IMR-90 (cell line): ENCODE data around the gene SYNPR. TPM values are rescaled to one million over a fixed set of nuclear protein-coding genes. Genes with fewer than 3 reads are reported as not detected.

Experiments
- ATAC-seq: fragments of 200-7000 bp; cut with Tn5 transposase; 2 replicates; pipeline ENCODE4 v1.9.1; 2020; ENCODE audit warnings: low read depth, mild to moderate bottlenecking, moderate library complexity
- BruUV-seq: library from RNA; stranded (reverse); fragments of 400-500 nt; replicated peaks from 2 replicates; lab custom pipeline; 2021; lab: Mats Ljungman, UMichigan
- CTCF ChIA-PET: fragments of 300-600 bp; formaldehyde crosslinking; extraction: SDS; loops from one replicate; lab custom pipeline; 2021; ENCODE audit warnings: antibody characterized with exemption; lab: Yijun Ruan, JAX
- POLR2A ChIA-PET: fragments of 300-600 bp; sonication (Branson Sonifier 250); formaldehyde crosslinking; loops from one replicate; lab custom pipeline; 2022; ENCODE audit warnings: antibody characterized with exemption; ENCODE audit not compliant: unreplicated experiment; lab: Charles Lee
- DNase-seq: peaks from one replicate; pipeline ENCODE4 v3.0.0; 2013
- H2AFZ ChIP-seq: replicated peaks from 2 replicates; pipeline ENCODE3; 2013; ENCODE audit warnings: low read length, mild to moderate bottlenecking; ENCODE audit not compliant: poor library complexity
- H2AK5ac ChIP-seq: 2 replicates; pipeline ENCODE4 v1.6.1; 2013; ENCODE audit warnings: low read depth, low read length, inconsistent platforms
- H2AK9ac ChIP-seq: replicated peaks from 2 replicates; pipeline ENCODE3; 2013; ENCODE audit warnings: mild to moderate bottlenecking, low read depth, low read length, moderate library complexity; ENCODE audit not compliant: poor library complexity
- H2BK120ac ChIP-seq: 2 replicates; pipeline ENCODE4 v1.6.1; 2013; ENCODE audit warnings: low read depth, low read length, inconsistent platforms
- H2BK15ac ChIP-seq: 3 replicates; pipeline ENCODE4 v1.6.1; 2013; ENCODE audit warnings: low read depth, low read length, inconsistent platforms
- H2BK20ac ChIP-seq: 2 replicates; pipeline ENCODE4 v1.6.1; 2013; ENCODE audit warnings: low read depth, mild to moderate bottlenecking, inconsistent platforms, low read length, moderate library complexity
- H2BK5ac ChIP-seq: 2 replicates; pipeline ENCODE4 v1.6.1; 2013; ENCODE audit warnings: mild to moderate bottlenecking, low read depth, low read length, inconsistent platforms; ENCODE audit not compliant: poor library complexity, severe bottlenecking
- H3K14ac ChIP-seq: replicated peaks from 2 replicates; pipeline ENCODE4 v1.6.1; 2013; ENCODE audit warnings: low read depth, low read length, inconsistent platforms
- H3K18ac ChIP-seq: 2 replicates; pipeline ENCODE4 v1.6.1; 2013; ENCODE audit warnings: low read depth, low read length, control low read depth
- H3K23ac ChIP-seq: 2 replicates; pipeline ENCODE4 v1.6.1; 2013; ENCODE audit warnings: low read depth, low read length, inconsistent platforms
- H3K27ac ChIP-seq: 2 replicates; pipeline ENCODE4 v1.5.1; 2013; ENCODE audit warnings: mild to moderate bottlenecking, control low read depth, low read length; ENCODE audit not compliant: insufficient read depth
- H3K27me3 ChIP-seq: 2 replicates; pipeline ENCODE4 v1.6.1; 2013; ENCODE audit warnings: low read length; ENCODE audit not compliant: control insufficient read depth, insufficient read depth
- H3K36me3 ChIP-seq: 2 replicates; pipeline ENCODE4 v1.6.1; 2013; ENCODE audit warnings: low read length, mixed read lengths; ENCODE audit not compliant: control insufficient read depth, insufficient read depth
- H3K4ac ChIP-seq: 2 replicates; pipeline ENCODE4 v1.6.1; 2013; ENCODE audit warnings: low read depth, low read length, inconsistent platforms
- H3K4me1 ChIP-seq: 2 replicates; pipeline ENCODE4 v1.6.1; 2013; ENCODE audit warnings: low read length, mixed read lengths; ENCODE audit not compliant: control insufficient read depth, insufficient read depth
- H3K4me2 ChIP-seq: 2 replicates; pipeline ENCODE4 v1.6.1; 2013; ENCODE audit warnings: low read depth, mild to moderate bottlenecking, control low read depth, low read length, moderate library complexity
- H3K4me3 ChIP-seq: 2 replicates; pipeline ENCODE4 v1.5.1; 2013; ENCODE audit warnings: low read depth, mild to moderate bottlenecking, control low read depth, low read length, moderate library complexity; ENCODE audit not compliant: insufficient read depth
- H3K56ac ChIP-seq: 2 replicates; pipeline ENCODE4 v1.6.1; 2013; ENCODE audit warnings: low read length, inconsistent platforms; ENCODE audit not compliant: insufficient read depth; ENCODE audit errors: extremely low read depth
- H3K79me1 ChIP-seq, 2 experiments: 2 replicates each; pipeline ENCODE4 v1.6.1; 2013; ENCODE audit warnings: low read length in 2 of 2, inconsistent platforms in 1 of 2, low read depth in 1 of 2
- H3K9ac ChIP-seq: 2 replicates; pipeline ENCODE4 v1.6.1; 2013; ENCODE audit warnings: low read depth, low read length, control low read depth
- H3K9me1 ChIP-seq: 2 replicates; pipeline ENCODE4 v1.6.1; 2013; ENCODE audit warnings: low read length, inconsistent platforms; ENCODE audit not compliant: insufficient read depth
- H3K9me3 ChIP-seq: 2 replicates; pipeline ENCODE4 v1.6.1; 2013; ENCODE audit warnings: low read length; ENCODE audit not compliant: control insufficient read depth, insufficient read depth
- H4K20me1 ChIP-seq: 2 replicates; pipeline ENCODE4 v1.6.1; 2013; ENCODE audit warnings: low read length, inconsistent platforms; ENCODE audit not compliant: insufficient read depth
- H4K5ac ChIP-seq: 2 replicates; pipeline ENCODE4 v1.6.1; 2013; ENCODE audit warnings: mild to moderate bottlenecking, low read depth, low read length, control low read depth
- H4K8ac ChIP-seq, 2 experiments: 2 replicates each; pipeline ENCODE4 v1.6.1; 2013; ENCODE audit warnings: low read depth in 2 of 2, low read length in 2 of 2, control low read depth in 1 of 2, inconsistent platforms in 1 of 2
- H4K91ac ChIP-seq: 2 replicates; pipeline ENCODE4 v1.6.1; 2013; ENCODE audit warnings: low read depth, low read length, inconsistent platforms; ENCODE audit not compliant: insufficient read depth
- BHLHE40 ChIP-seq: fragments of 150-350 bp; IDR thresholded peaks from 2 replicates; pipeline ENCODE4 v1.6.1; 2016; ENCODE audit warnings: mild to moderate bottlenecking, low read depth, low read length
- CEBPB ChIP-seq: IDR thresholded peaks from 2 replicates; pipeline ENCODE4 v1.6.1; 2012; ENCODE audit warnings: low read depth, low read length, improper control_type of control experiment
- CHD1 ChIP-seq: IDR thresholded peaks from 2 replicates; pipeline ENCODE4 v1.6.1; 2012; ENCODE audit warnings: low read depth, low read length, improper control_type of control experiment
- FOS ChIP-seq: fragments of 150-350 bp; IDR thresholded peaks from 2 replicates; pipeline ENCODE4 v1.6.1; 2016; ENCODE audit warnings: low read depth, low read length
- MAFK ChIP-seq: IDR thresholded peaks from 2 replicates; pipeline ENCODE4 v1.6.1; 2012; ENCODE audit warnings: low read depth, low read length, improper control_type of control experiment
- MAZ ChIP-seq: IDR thresholded peaks from 2 replicates; pipeline ENCODE4 v1.6.1; 2012; ENCODE audit warnings: low read depth, mild to moderate bottlenecking, low read length, improper control_type of control experiment, moderate library complexity, borderline replicate concordance
- MXI1 ChIP-seq: IDR thresholded peaks from 2 replicates; pipeline ENCODE4 v1.6.1; 2012; ENCODE audit warnings: low read depth, mild to moderate bottlenecking, low read length, moderate library complexity, borderline replicate concordance
- NFE2L2 ChIP-seq: fragments of 150-350 bp; IDR thresholded peaks from 2 replicates; pipeline ENCODE4 v1.6.1; 2016; ENCODE audit warnings: low read depth, mild to moderate bottlenecking, low read length
- POLR2A ChIP-seq: IDR thresholded peaks from 2 replicates; pipeline ENCODE4 v1.6.1; 2012; ENCODE audit warnings: mild to moderate bottlenecking, low read depth, low read length
- RAD21 ChIP-seq: IDR thresholded peaks from 2 replicates; pipeline ENCODE4 v1.6.1; 2012; ENCODE audit warnings: low read length, improper control_type of control experiment
- RCOR1 ChIP-seq: IDR thresholded peaks from 2 replicates; pipeline ENCODE4 v1.6.1; 2012; ENCODE audit warnings: mild to moderate bottlenecking, low read length, improper control_type of control experiment; ENCODE audit not compliant: insufficient replicate concordance
- RFX5 ChIP-seq: IDR thresholded peaks from 2 replicates; pipeline ENCODE4 v1.8.0; 2012; ENCODE audit warnings: low read depth, mild to moderate bottlenecking, low read length, moderate library complexity
- SMC3 ChIP-seq: fragments of 150-350 bp; IDR thresholded peaks from 2 replicates; pipeline ENCODE4 v1.6.1; 2016; ENCODE audit warnings: low read depth, mild to moderate bottlenecking, antibody characterized with exemption, low read length, moderate library complexity
- WGBS, 2 experiments: methylation state at CpG; one replicate each; pipeline versions ENCODE4 v1.1.5 to v1.1.7; 2013; ENCODE audit warnings: missing lambda C conversion rate in 2 of 2; ENCODE audit not compliant: insufficient read length in 1 of 2; ENCODE audit errors: extremely low coverage in 2 of 2; 5-methylcytosine and 5-hydroxymethylcytosine counted together
- dilution Hi-C: fragments of 300-500 bp; cut with HindIII; formaldehyde crosslinking; loops from one replicate; pipeline ENCODE4 v1.14.3; 2018; ENCODE audit warnings: low sequenced_read_pairs; ENCODE audit not compliant: unreplicated experiment
- in situ Hi-C: fragments of 300-500 bp; cut with MboI; formaldehyde crosslinking; loops from 3 replicates; pipeline ENCODE4 v1.14.3; 2019; ENCODE audit warnings: low sequenced_read_pairs, inconsistent platforms, mixed read lengths
- intact Hi-C: fragments of 100-400 bp; cut with micrococcal nuclease; formaldehyde crosslinking; loops from 2 replicates; pipeline ENCODE4 v1.10.0; 2022
- polyA plus RNA-seq, 3 experiments: library from polyadenylated mRNA; depleted of rRNA; stranded (reverse); fragments of >200 nt; gene quantifications; 2 replicates each; pipeline ENCODE4 v1.2.3, GENCODE V29; 2012; ENCODE audit warnings: low replicate concordance in 1 of 3
- total RNA-seq: library from RNA; depleted of rRNA; stranded (reverse); fragments of >200 nt; gene quantifications from 2 replicates; pipeline ENCODE4 v1.2.3, GENCODE V29; 2012
- TF ChIP-seq, protein P1 (sequence below): fragments of 150-350 bp; IDR thresholded peaks from 2 replicates; pipeline ENCODE4 v1.6.1; 2017; ENCODE audit warnings: mild to moderate bottlenecking, antibody characterized with exemption, low read length, low read depth
- TF ChIP-seq, protein P2 (sequence below): fragments of 150-350 bp; IDR thresholded peaks from 2 replicates; pipeline ENCODE4 v1.6.1; 2016; ENCODE audit warnings: low read depth, mild to moderate bottlenecking, low read length, moderate library complexity, borderline replicate concordance
- TF ChIP-seq, protein P3 (sequence below): conservative IDR thresholded peaks from 2 replicates; pipeline ENCODE4 v1.5.1; 2012; ENCODE audit warnings: mild to moderate bottlenecking, low read depth, low read length, improper control_type of control experiment

SYNPR gene
- total and polyA plus RNA-seq, 2 of the 4 experiments (the other 2 are of a cell fraction): not detected

DNA sequence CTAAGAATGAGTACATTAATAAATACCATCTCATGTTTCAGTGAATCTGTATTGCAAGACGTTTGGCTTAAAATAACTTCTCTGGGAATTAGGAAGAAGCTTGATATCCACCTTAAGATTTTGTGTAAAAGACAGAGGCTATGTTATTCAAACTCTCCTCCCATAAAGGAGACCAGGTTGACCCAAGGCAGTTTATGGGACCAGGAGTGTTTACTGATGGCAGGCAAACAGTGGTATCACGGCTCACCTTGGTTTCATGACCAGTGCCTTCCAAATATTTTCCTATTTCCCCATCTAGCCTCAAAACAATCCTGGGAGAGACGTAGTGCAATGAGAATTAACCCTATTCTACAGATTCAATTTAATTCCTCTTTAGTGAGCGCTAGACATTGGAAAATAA, 284.2 kb downstream of the SYNPR start:
- Histone ChIP-seq H2BK5ac (no peak overlapping the region), H2BK15ac (no peak overlapping the region), H3K14ac (no peak overlapping the region), H2AK9ac (no peak overlapping the region), H3K4ac (no peak overlapping the region), H3K18ac (no peak overlapping the region), H3K9me1 (no peaks in the 10 kb centered on the region), H4K20me1 (no peaks in the 10 kb centered on the region), H3K4me1 (no peaks in the 10 kb centered on the region), H3K9ac (no peak overlapping the region), H2BK120ac (no peak overlapping the region), H3K79me1 (no peaks in the 10 kb centered on the region), H2AFZ (no peak overlapping the region), H3K36me3 (no peaks in the 10 kb centered on the region), H3K9me3 (no peaks in the 10 kb centered on the region), H4K5ac (no peak overlapping the region), H4K8ac (no peak overlapping the region), H3K27ac (no peak overlapping the region), H3K4me2 (no peak overlapping the region), H3K27me3 (no peaks in the 10 kb centered on the region), H3K23ac (no peak overlapping the region), H2AK5ac (no peak overlapping the region), H4K91ac (no peak overlapping the region), H3K4me3 (no peak overlapping the region), H3K56ac (no peak overlapping the region), H2BK20ac (no peak overlapping the region)
- dilution Hi-C loops (no loop called here), in situ Hi-C loops (no loop called here), intact Hi-C loops (no loop called here)
- no peak for ATAC-seq
- no CpG with 5 or more reads among the region's 4 CpGs for WGBS, 2 experiments
- no TSS peak for BruUV-seq
- POLR2A ChIA-PET: no interaction called here
- DNase-seq: no peak
- CTCF ChIA-PET: no interaction called here
- no peak for TF ChIP-seq MAZ
- TF ChIP-seq FOS: no peak
- TF ChIP-seq CEBPB: no peak
- TF ChIP-seq, protein P1, sequence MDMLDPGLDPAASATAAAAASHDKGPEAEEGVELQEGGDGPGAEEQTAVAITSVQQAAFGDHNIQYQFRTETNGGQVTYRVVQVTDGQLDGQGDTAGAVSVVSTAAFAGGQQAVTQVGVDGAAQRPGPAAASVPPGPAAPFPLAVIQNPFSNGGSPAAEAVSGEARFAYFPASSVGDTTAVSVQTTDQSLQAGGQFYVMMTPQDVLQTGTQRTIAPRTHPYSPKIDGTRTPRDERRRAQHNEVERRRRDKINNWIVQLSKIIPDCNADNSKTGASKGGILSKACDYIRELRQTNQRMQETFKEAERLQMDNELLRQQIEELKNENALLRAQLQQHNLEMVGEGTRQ: no peak
- TF ChIP-seq NFE2L2: no peak
- TF ChIP-seq, protein P2, sequence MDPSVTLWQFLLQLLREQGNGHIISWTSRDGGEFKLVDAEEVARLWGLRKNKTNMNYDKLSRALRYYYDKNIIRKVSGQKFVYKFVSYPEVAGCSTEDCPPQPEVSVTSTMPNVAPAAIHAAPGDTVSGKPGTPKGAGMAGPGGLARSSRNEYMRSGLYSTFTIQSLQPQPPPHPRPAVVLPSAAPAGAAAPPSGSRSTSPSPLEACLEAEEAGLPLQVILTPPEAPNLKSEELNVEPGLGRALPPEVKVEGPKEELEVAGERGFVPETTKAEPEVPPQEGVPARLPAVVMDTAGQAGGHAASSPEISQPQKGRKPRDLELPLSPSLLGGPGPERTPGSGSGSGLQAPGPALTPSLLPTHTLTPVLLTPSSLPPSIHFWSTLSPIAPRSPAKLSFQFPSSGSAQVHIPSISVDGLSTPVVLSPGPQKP: no peak
- no peak for TF ChIP-seq RAD21
- no peak for TF ChIP-seq POLR2A
- no peak for TF ChIP-seq MXI1
- TF ChIP-seq MAFK: no peak
- TF ChIP-seq, protein P3, sequence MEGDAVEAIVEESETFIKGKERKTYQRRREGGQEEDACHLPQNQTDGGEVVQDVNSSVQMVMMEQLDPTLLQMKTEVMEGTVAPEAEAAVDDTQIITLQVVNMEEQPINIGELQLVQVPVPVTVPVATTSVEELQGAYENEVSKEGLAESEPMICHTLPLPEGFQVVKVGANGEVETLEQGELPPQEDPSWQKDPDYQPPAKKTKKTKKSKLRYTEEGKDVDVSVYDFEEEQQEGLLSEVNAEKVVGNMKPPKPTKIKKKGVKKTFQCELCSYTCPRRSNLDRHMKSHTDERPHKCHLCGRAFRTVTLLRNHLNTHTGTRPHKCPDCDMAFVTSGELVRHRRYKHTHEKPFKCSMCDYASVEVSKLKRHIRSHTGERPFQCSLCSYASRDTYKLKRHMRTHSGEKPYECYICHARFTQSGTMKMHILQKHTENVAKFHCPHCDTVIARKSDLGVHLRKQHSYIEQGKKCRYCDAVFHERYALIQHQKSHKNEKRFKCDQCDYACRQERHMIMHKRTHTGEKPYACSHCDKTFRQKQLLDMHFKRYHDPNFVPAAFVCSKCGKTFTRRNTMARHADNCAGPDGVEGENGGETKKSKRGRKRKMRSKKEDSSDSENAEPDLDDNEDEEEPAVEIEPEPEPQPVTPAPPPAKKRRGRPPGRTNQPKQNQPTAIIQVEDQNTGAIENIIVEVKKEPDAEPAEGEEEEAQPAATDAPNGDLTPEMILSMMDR: no peak
- no peak for TF ChIP-seq SMC3
- no peak for TF ChIP-seq RCOR1
- no peak for TF ChIP-seq RFX5
- no peak for TF ChIP-seq CHD1
- no peak for TF ChIP-seq BHLHE40
